T-helper 17 cell (primary cell): ENCODE measurements around the gene HDAC7. TPM values are rescaled to one million over a fixed set of nuclear protein-coding genes. Genes with fewer than 3 reads are reported as not detected.

Experiments used
- ATAC-seq: fragments of 150-1000 bp; cut with Tn5 transposase; 2 replicates; pipeline ENCODE4 v1.10.0; 2021; ENCODE audit warnings: mild to moderate bottlenecking, moderate library complexity
- DNase-seq, 3 donors: peaks; one replicate each; pipeline versions ENCODE4 v3.0.0 to v3.0.0-alpha.2; 2020 to 2021
- H3K9me3 ChIP-seq: one replicate; pipeline ENCODE4 v1.7.0; 2013; ENCODE audit warnings: low read length, mild to moderate bottlenecking; ENCODE audit not compliant: control insufficient read depth, poor library complexity, severe bottlenecking
- H3K27ac Mint-ChIP-seq: one replicate; pipeline ENCODE4 v1.8.0; 2022; ENCODE audit warnings: mild to moderate bottlenecking, moderate library complexity, mixed read lengths
- H3K27me3 Mint-ChIP-seq: one replicate; pipeline ENCODE4 v1.8.0; 2022; ENCODE audit warnings: mixed read lengths
- H3K36me3 Mint-ChIP-seq: one replicate; pipeline ENCODE4 v1.8.0; 2022; ENCODE audit warnings: low read depth, mixed read lengths
- H3K4me1 Mint-ChIP-seq: one replicate; pipeline ENCODE4 v1.8.0; 2022; ENCODE audit warnings: mild to moderate bottlenecking, mixed read lengths
- H3K4me3 Mint-ChIP-seq: one replicate; pipeline ENCODE4 v1.8.0; 2022; ENCODE audit warnings: mild to moderate bottlenecking, moderate library complexity, mixed read lengths
- total RNA-seq, 4 donors: library from RNA in 2 of 4; stranded (reverse) in 2 of 4; gene quantifications; one replicate each; pipeline ENCODE4 v1.2.3 and lab custom pipeline; 2022 to 2026

Gene HDAC7
- total RNA-seq, 2 donors from 2014 or later: 129 to 151 TPM

DNA sequence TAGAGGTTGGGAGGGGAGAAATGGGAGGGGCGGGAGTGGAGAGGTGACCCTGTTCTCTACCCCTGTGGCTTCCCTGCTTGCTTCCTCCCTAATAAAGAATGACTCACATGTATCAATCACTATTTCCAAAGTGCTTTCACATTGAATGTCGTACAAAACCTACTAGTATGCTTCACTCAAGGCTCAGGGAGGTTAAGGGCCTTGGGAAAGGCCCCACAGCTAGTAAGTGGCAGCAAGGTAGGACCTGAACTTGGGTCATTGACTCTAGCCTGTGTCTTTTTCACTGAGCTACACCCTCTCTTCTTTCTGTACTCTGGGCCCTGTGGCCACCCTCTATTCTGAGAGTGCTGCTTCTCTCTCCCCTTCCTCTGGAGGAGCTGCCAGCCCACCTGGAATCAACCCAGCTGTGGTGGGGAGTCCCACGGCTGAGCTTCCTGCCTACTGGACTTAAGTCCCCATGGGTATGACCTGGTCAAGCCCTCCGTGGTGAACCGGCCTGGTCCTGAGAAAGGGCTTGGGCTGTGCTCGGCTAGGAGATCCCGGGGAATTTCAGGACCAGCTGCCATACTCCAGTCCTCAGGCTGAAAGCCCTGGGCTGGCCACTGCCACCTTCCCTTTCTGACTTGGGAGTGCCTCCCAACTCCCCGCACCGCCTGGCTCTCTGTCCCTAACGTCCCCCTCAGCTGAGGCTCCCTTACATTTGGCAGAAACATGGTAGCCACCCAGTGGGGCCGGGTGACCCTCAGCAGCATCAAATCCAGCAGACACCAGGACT is 33.6 kb downstream of the HDAC7 start:
- no peaks in the 10 kb centered on the region for H3K9me3 ChIP-seq
- Mint-ChIP-seq H3K4me1 (peaks cover 9% of the 10 kb centered on the region), H3K4me3 (no peak overlapping the region), H3K27ac (peak overlapping the region; percentile 72), H3K36me3 (peaks cover 6% of the 10 kb centered on the region), H3K27me3 (no peaks in the 10 kb centered on the region)
- DNase-seq (no peak), ATAC-seq (no peak)

DNA sequence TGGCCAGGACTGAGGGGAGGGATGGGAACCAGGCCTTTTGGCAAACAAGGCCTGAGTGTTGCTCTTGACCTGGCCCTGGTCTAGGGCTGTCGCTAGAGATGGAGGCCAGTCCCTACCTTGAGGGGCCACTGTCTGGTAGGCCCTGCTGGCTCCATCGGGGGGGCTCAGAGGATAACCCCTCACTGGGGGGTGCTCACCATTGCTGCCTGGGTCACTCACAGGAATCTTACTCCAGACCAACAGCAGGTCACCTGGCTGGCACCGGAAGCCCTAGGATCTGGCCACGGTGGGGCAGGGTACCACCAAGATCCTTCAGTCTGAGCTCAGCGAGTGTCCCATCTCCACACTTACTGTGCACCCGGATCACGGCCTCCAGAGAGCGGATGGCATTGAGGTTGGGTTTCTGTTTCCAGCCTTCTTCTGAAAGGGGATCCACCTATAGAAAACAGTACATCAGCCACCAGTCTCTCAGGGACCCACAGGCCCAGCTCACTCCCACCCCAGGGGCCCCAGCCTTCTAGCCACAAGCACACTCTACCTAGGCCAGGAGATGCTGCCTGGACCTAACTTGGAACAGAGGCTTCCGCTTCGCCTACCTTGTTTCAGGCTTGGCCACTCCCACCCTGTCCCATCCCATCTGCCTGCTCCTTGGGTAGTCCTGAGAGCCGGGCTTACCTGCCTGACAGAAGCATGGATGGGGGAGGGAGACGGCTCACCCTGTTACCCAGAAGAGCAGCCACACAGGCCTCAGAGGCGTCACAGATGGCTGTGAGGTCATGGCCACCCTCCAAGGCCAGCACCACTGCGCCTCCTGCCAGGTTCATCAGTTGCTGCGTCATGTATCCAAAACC is 34.4 kb downstream of the HDAC7 start:
- Mint-ChIP-seq H3K36me3 (peaks cover 6% of the 10 kb centered on the region), H3K27ac (peak overlapping the region; percentile 19), H3K4me3 (no peak overlapping the region), H3K27me3 (no peaks in the 10 kb centered on the region), H3K4me1 (peaks cover 9% of the 10 kb centered on the region)
- DNase-seq: no peak
- ATAC-seq: no peak
- H3K9me3 ChIP-seq: no peaks in the 10 kb centered on the region

DNA sequence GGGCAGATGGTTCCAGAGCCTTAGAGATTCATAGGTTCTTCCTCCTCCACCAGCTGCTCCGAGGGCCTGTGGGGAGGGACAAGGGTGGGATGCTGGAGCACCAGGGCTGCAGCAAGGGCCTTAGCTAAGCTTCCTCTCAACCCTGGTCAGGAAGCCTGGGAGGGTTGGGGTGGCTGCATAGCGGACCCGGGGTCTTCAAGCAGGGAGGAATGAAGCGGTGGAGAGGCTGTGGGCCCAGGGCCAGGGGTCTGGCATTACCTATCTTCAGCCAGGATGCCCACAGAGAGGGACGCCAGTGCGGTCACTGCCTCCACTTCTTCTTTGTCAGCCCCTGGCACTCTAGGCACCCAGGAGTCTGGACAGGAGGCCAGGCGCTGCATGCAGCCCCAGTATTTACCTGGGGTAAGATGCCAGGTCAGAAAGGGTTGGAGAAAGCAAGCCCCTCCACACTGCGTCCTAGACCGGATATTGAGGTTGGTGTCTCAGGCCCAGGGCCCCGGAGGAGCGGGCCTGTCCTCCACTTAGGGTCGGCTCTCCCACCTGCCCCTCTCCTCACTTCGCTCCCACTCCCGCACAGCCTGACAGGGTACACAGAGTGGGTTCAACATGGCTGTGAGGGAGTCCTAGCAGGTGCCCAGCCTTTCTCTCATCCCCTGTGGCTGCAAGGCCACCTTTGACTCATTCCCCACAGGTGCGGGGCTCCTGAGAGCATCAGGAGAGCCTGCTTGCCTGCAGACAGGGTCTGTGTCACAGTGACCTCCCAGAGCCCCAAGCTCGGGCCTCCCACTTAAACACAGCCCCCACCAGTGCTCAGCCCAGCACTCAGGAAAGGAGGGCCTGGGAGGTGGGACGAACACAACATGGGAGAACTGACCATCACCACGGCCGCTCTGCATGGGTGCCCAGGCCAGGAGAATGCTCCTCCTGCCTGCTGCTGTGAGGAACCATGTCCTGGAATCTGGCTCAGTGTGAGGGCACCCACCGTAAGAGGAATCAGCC is 35.6 kb downstream of the HDAC7 start:
- no peak overlapping the region for H3K4me3 Mint-ChIP-seq

DNA sequence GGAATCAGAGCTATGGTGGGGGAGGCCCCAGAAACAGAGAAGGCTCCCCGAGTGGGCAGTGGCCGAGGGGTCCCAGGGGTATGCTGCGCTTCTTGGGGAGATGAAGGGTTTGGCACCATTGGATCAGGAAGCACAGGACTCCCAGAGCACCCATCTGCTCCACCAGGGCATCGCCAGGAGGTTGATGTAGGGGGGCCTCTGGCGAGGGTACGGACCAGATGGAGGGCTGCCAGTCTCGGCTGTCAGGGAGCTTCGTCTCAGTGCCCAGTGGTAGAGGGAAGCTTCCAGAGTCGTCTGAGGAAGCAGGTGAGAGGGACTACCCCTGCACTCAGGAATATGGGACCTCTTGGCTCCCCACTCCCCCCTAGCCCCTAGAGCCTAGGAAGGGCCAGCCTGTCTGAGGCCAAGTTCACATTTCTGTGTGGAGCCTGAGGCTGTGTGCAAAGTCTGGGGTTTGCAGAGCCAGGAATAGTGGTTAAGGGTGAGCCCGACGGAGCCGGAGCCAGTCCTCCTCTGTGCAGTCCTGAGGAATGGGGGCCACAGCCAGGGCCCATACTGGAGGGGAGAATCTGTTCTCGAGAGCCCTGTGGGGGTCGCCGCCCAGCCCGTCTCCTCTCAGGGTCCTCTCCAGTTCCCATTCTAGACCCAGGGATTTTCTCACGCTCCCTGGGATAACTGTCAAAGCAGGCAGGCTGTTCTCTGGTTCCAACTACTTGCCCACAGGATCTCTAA is 36.5 kb downstream of the HDAC7 start:
- Mint-ChIP-seq H3K27ac (peak overlapping the region; percentile 59), H3K4me1 (peaks cover 18% of the 10 kb centered on the region), H3K36me3 (peaks cover 5% of the 10 kb centered on the region), H3K27me3 (no peaks in the 10 kb centered on the region), H3K4me3 (no peak overlapping the region)
- ATAC-seq: no peak
- no peaks in the 10 kb centered on the region for H3K9me3 ChIP-seq
- no peak for DNase-seq

More for the DNA sequence above, 35.6 kb downstream of the HDAC7 start:
- no peak for ATAC-seq
- H3K27ac Mint-ChIP-seq: no peak overlapping the region
- DNase-seq: no peak
- no peaks in the 10 kb centered on the region for H3K27me3 Mint-ChIP-seq
- peaks cover 14% of the 10 kb centered on the region for H3K4me1 Mint-ChIP-seq
- H3K9me3 ChIP-seq: no peaks in the 10 kb centered on the region
- H3K36me3 Mint-ChIP-seq: peaks cover 6% of the 10 kb centered on the region

DNA sequence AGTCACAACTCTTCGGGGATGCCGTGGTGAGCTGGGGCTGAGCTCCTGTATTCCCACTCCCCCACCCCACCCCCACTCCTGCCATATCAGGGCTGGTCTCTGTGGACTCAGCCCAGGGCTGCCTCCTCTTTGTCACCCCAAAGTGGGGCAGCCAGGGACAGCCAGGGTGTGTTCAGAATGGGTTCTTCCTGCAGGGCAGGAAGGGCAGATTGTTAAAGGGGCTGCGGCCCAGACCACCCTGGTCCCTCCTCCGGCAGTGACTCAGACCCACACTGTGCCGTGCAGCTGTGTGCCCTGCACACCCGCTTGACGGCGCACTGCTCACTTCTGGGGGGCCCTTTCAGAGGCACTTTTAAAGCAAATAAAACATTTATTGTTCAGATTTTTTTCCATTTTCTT is 37.3 kb downstream of the HDAC7 start:
- ATAC-seq (no peak), DNase-seq (no peak)
- H3K9me3 ChIP-seq: no peaks in the 10 kb centered on the region
- Mint-ChIP-seq H3K27ac (peak overlapping the region; percentile 59), H3K4me1 (peaks cover 22% of the 10 kb centered on the region), H3K27me3 (no peaks in the 10 kb centered on the region), H3K4me3 (no peak overlapping the region), H3K36me3 (no peaks in the 10 kb centered on the region)

DNA sequence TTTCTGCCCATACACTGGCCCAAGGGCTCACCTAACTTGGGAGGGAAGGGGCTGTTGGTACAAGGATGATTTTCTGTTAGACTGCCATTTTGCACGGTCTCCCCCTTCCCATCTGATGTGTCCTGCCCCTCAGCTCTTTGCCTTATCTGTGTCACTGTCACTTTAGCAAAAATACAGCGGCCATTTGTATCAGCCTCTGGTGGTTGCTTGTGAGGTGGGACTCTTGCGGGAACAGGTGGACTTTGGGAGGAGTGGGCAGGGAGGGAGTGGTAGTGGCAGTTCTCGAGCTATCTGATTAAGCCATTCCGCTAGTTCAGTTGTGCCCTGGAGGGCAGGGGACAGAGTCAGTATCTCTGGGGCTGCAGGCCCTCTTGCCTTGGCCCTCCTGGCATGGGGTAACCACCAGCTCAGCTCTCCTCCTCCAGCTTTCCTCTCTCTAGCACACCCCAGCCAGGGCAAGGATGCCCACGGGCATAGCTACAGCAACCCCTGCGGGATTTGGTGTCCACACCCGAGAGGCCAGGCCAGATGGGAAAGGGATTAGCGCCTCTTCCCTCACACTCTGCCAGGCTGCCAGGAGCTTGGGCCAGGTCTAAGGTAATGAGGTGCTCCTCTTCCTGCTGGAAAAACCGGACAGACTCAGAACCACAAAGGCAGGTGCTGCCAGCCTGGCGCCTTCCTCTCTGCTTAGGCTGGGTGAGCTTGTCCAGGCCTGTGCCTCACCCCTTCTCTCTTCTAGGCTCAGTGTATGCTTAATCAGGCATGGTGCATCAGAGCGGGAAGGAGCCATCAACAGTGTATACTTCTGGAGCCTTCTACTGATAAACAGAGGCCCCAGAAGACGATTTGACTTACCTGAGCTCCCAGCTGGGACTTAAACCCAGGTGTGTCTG is 38.0 kb downstream of the HDAC7 start:
- ATAC-seq: no peak
- Mint-ChIP-seq H3K4me3 (no peak overlapping the region), H3K36me3 (no peaks in the 10 kb centered on the region), H3K27me3 (no peaks in the 10 kb centered on the region), H3K27ac (peak overlapping the region; percentile 59), H3K4me1 (peaks cover 20% of the 10 kb centered on the region)
- no peak for DNase-seq
- no peaks in the 10 kb centered on the region for H3K9me3 ChIP-seq

DNA sequence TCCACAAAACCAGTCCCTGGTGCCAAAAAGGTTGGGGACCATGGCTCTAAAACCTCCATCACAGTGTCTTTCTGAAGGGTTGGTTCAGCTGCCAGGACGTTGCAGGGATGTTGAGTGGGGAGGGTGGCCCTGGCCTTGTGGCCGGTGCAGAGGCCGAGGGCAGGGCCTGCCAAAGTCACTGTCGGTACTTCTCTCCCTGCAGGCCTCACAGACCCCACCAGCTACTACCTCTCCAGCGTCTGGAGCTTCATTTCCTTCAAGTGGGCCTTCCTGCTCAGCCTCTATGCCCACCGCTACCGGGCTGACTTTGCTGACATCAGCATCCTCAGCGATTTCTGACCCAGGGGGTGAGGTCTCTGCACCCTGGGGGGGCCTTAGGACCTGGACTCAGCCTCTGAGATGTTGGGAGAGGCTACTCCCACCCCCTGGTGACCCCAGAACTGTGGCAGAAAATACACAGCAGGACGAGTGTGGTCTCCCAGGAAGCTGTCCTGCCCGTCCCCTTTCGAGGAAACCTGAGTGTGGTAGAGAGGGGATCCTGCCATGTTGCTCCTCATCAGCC is 39.7 kb downstream of the HDAC7 start:
- Mint-ChIP-seq H3K27me3 (no peaks in the 10 kb centered on the region), H3K4me1 (peaks cover 23% of the 10 kb centered on the region), H3K4me3 (no peak overlapping the region), H3K36me3 (no peaks in the 10 kb centered on the region), H3K27ac (peak overlapping the region; percentile 68)
- no peak for DNase-seq
- ATAC-seq: no peak
- no peaks in the 10 kb centered on the region for H3K9me3 ChIP-seq

DNA sequence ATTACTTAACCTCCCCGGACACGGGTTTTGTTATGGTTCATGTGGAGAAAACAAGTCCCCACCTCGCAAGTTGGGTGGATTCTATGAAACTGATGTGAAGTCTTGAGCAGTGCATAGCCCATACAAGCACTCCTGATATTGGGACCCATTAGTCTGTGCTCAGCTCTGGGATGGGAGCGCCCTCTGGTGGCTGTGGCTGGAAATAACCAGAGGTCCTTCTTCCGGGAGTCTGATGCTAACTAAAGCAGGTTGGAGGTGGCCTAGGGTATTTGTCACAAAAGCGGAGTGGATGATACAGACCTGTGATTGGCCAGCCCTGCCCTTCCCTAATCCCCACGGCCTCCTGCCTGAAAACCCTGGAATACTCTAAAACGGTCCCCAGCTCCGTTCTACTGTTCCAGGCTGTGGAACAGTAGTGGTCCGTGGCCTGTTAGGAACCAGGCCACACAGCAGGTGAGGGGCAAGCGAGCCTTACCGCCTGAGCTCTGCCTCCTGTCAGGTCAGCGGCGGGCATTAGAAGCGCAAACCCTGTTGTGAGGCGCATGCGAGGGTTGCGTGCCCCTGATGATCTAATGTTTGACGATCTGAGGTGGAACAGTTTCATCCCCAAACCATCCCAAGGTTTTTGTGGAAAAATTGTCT is 40.3 kb downstream of the HDAC7 start:
- peak; percentile 96 for ATAC-seq
- DNase-seq: peak; percentile 81 to 95 (median 82)
- Mint-ChIP-seq H3K27ac (peak overlapping the region; percentile 68), H3K27me3 (no peaks in the 10 kb centered on the region), H3K4me1 (peaks cover 23% of the 10 kb centered on the region), H3K4me3 (no peak overlapping the region), H3K36me3 (no peaks in the 10 kb centered on the region)
- H3K9me3 ChIP-seq: no peaks in the 10 kb centered on the region

DNA sequence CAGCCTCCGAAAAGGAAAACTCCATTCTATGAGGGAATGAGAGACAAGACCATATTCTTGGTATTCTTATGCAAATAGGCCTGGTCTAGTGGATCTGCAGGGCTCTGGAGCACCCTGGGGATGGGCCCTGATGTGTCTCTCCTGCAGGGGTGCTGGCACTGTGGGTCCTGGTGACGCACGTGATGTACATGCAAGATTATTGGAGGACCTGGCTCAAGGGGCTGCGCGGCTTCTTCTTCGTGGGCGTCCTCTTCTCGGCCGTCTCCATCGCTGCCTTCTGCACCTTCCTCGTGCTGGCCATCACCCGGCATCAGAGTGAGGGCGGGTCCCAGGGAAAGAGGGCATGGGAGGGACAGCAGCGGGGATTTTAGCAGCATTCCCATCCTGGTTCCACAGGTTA is 40.8 kb downstream of the HDAC7 start:
- DNase-seq (no peak), ATAC-seq (no peak)
- H3K9me3 ChIP-seq: no peaks in the 10 kb centered on the region
- Mint-ChIP-seq H3K27me3 (no peaks in the 10 kb centered on the region), H3K36me3 (no peaks in the 10 kb centered on the region), H3K4me3 (no peak overlapping the region), H3K4me1 (peaks cover 23% of the 10 kb centered on the region), H3K27ac (no peak overlapping the region)

DNA sequence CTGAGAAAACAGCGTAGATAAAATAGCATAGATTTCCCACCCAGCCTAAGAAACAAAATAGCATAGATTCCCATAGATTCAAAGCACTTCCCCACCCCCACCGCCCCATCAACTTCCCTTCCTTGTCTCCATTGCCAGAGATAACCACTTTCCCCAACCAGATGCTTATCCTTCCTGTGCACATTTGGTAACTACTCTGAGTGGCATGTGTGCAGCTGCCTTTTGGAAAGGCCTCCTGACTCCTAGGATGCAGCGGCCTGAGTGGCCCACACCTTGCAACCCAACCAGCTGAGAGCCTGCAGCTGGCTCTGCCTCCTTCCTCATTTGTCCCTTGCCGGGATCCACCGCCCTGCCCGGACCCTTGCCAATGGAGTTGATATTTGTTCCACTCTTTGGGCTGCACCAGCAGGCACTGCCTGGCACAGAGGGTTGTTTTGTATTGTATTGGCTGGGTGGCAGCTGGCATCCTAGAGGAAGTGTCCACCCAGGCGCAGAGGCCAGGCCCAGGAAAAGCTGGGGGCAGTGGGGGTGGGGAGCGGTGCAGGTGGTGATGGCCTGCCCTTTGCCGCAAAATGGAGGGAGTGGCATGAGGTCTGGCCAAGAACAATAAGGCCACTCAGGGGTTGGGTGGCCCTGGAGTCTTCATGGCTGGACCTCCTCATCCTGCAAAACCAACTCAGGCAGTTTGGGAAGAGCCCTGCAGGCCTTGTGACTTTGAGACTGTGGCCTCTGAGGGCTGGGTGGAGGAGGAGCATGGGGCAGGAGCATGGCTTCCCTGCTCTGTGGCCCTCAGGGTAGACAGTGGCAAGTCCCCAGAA is 41.8 kb downstream of the HDAC7 start:
- Mint-ChIP-seq H3K27ac (no peak overlapping the region), H3K36me3 (no peaks in the 10 kb centered on the region), H3K4me1 (peaks cover 25% of the 10 kb centered on the region), H3K4me3 (no peak overlapping the region), H3K27me3 (no peaks in the 10 kb centered on the region)
- no peaks in the 10 kb centered on the region for H3K9me3 ChIP-seq
- DNase-seq (no peak), ATAC-seq (no peak)
